Measurements from ENCODE around the gene POMC.

- no peak for TF ChIP-seq CTCF (IDR thresholded peaks at IDR 0.05)
- no peak for TF ChIP-seq POLR2A (IDR thresholded peaks at IDR 0.05)
Measured at GRCh38 chr2:25151718-25152117, 16.7 kb downstream of the POMC start.
